CD4-positive, alpha-beta T cell treated with Interleukin-10 for 1 hour (primary cell): ENCODE results near the gene DIAPH3.

Experiments
- DNase-seq: peaks from one replicate; pipeline ENCODE4 v3.0.0-alpha.2; 2020

DIAPH3 gene

GRCh38 chr13:59846845-59847620 lies 316.7 kb downstream of the DIAPH3 start:
- DNase-seq, result no peak

- no peak for DNase-seq
These were observed 320.7 kb downstream of the DIAPH3 start for GRCh38 chr13:59843040-59843439.

- DNase-seq, result no peak
These were observed 321.2 kb downstream of the DIAPH3 start for GRCh38 chr13:59842507-59842906.

GRCh38 chr13:59839186-59839585 lies 324.5 kb downstream of the DIAPH3 start:
- DNase-seq, result no peak

DNA sequence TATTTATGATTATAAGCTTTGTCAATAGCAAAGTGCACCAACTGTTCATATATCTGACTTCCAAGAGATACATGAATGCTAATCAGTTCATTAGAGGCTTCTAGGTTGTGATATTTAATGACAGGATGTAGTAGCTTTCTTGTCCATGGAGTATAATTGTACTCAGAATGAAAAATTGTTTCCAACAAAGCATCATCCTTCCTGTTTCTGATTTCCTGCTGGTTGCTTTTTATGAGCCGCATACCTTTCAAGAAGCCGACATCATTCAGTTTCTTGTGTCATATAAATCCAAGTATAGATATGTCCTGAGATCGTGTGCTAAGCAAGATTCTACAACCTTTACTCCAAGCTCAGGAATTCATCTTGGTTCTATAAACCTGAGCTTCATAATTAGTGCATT lies 326.6 kb downstream of the DIAPH3 start:
- DNase-seq, result no peak

GRCh38 chr13:59835569-59835968 lies 328.2 kb downstream of the DIAPH3 start:
- no peak for DNase-seq

- DNase-seq, result no peak
These were observed 328.9 kb downstream of the DIAPH3 start for GRCh38 chr13:59834801-59835200.

DNA sequence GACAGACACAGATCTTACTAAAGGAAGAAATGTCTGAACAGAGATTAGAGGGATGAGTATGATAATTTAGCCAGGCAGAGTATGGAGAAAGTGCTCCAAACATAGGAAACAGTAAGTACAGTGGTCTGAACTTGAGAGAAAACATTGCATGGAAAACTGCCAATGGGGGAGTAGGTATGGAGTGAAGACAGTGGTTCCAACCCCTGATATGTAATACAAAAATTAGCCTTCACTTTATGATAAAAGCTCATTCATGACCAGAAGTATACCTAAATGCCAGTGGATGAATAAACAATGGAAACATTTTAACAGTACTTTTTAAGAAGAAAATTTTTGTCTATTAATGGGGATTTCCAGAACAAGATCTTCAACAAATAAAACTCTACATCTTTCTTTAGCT lies 334.0 kb downstream of the DIAPH3 start:
- DNase-seq, result no peak

DNA sequence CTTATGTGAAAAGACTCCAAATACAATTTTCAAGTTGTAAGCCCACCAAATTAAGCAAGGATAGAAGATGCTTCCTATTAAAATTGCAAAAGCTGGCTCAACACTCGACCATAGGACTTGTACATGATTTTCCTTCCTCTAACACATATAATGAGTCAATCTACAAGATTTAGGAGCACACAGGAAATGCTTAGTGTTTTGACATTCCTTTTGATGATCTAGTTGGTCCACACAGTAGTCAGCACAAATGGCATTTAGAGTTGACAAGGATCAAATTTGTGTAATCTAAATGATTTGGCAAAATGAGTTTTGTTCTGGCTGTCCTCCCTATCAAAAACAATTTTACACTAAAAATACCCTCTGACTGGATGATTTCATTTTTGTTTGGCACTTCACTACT lies 340.2 kb downstream of the DIAPH3 start:
- no peak for DNase-seq

- no peak for DNase-seq
These were observed 354.2 kb downstream of the DIAPH3 start for GRCh38 chr13:59809564-59809963.

GRCh38 chr13:59806801-59807200 lies 356.9 kb downstream of the DIAPH3 start:
- no peak for DNase-seq

DNA sequence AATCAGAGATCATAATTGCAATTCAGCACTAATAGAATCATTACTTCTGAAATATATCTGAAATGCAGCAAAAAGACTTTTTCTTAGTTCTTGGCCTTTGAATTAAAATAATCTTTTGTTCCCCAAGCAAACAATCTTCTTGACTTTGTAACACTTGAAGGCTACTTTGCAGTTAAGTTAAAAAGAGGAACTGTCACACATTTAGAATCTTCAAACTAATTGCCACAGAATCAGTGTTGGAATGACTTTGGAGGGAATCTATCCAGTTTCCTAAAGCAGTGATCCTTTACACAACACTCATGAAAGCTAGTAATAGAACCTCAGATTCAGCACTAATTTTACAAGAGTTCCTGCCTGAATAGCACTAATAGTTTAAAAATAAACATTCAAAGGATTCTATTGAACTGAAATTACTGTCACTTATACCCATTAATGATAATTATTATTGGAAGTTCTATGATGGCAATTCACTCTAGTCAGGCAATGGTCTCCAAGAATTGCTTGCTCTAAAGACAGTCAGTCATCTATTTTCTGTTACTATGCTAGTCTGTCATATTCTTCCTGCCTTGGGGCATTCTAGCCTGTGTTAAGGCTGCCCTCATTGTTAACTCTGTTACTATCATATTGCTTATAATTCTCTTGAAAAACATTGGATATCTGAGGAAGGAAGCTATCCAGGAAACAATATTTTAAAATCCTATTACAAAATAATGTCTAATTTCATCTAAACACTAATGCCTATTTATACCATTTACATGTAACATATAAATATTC lies 362.4 kb downstream of the DIAPH3 start:
- DNase-seq, result no peak

GRCh38 chr13:59793107-59793506 lies 370.6 kb downstream of the DIAPH3 start:
- no peak for DNase-seq

DNA sequence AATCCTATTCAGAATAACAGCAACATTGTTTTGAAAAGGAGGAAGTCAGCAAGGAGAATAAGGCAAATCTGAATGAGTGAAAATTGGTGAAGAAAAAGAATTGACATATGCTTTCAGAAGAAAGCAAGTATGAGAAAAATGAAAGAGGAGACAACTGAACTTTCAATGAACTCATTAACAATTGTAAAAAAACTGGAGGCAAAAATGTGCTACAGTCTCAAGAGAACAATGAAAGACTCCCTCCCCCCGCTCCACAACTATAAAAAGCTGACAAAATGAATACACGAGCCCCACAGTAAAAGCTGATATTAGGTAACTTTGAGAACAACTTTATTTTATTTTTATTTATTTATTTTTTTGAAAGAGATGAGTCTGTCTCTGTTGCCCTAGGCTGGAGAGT lies 373.1 kb downstream of the DIAPH3 start:
- DNase-seq, result no peak

GRCh38 chr13:59789558-59789957 lies 374.2 kb downstream of the DIAPH3 start:
- DNase-seq, result no peak

GRCh38 chr13:59787679-59788078 lies 376.0 kb downstream of the DIAPH3 start:
- DNase-seq, result no peak

GRCh38 chr13:59782696-59783095 lies 381.0 kb downstream of the DIAPH3 start:
- DNase-seq, result no peak

- no peak for DNase-seq
These were observed 383.7 kb downstream of the DIAPH3 start for GRCh38 chr13:59780058-59780457.

- no peak for DNase-seq
These were observed 386.6 kb downstream of the DIAPH3 start for GRCh38 chr13:59776924-59777690.

- DNase-seq, result no peak
These were observed 389.2 kb downstream of the DIAPH3 start for GRCh38 chr13:59774491-59774971.

- no peak for DNase-seq
These were observed 392.5 kb downstream of the DIAPH3 start for GRCh38 chr13:59771272-59771671.

GRCh38 chr13:59770451-59770850 lies 393.3 kb downstream of the DIAPH3 start:
- DNase-seq, result no peak

GRCh38 chr13:59766236-59766635 lies 397.5 kb downstream of the DIAPH3 start:
- no peak for DNase-seq
